Measurements from ENCODE around the gene DAZAP1. TPM values are rescaled to one million over a fixed set of nuclear protein-coding genes. Genes with fewer than 3 reads are reported as not detected.

The DAZAP1 gene
- total and polyA plus RNA-seq, 2 experiments from 2014 or later, result 35.8 to 46.8 TPM

DNA sequence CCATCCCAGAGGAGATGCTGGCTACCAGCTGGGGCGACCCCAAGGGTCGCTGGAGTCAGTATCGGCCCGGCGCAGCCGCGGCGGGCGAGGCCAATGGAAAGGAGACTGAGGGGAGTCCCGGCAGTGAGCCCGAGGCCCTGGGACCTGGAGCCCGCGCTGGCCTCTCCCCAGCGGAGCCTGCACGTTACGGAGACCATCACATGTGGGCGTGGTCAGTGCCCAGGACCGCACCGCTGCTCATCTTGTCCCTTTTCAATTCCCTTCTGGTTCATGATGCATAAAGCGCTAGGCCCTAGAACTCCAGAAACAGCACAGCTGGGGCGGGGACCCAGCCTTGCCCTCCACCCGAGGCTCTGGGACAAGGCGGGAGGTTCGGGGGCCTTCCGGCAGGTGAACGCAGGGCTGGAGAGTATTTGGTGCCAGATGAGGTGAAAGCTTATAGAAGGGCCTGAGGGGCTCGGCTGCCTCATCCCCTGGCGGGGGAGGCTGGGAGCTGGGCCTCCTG is 63.7 kb downstream of the DAZAP1 start:
- Histone ChIP-seq H3K9me3 (ENCODE audit: low read depth) (no peaks in the 10 kb centered on the region), H4K20me1 (ENCODE audit: insufficient read depth, poor library complexity, severe bottlenecking) (peaks cover 84% of the 10 kb centered on the region), H2AFZ (no peak overlapping the region), H3K4me3 (no peak overlapping the region), H3K4me2 (peak overlapping the region; percentile 94), H3K27me3 (peaks cover 70% of the 10 kb centered on the region), H3K4me1 (ENCODE audit: insufficient read depth) (peaks cover 38% of the 10 kb centered on the region), H3K27ac (no peak overlapping the region), H3K36me3 (replicated peaks; ENCODE audit: insufficient read depth, low read depth) (no peaks in the 10 kb centered on the region), H3K79me2 (no peaks in the 10 kb centered on the region), H3K9me2 (replicated peaks; ENCODE audit: insufficient read depth) (no peaks in the 10 kb centered on the region)
- peak; percentile 51 for DNase-seq (ENCODE audit: low spot score)
- WGBS (ENCODE audit: low lambda C conversion rate, missing lambda C conversion rate), result 10% methylated on average over 26 of the region's 28 CpGs
- peak; percentile 16 for TF ChIP-seq EZH2phosphoT487 (IDR thresholded peaks at IDR 0.05; ENCODE audit: low read depth, severe bottlenecking, unreplicated experiment)
- TF ChIP-seq, protein P1, sequence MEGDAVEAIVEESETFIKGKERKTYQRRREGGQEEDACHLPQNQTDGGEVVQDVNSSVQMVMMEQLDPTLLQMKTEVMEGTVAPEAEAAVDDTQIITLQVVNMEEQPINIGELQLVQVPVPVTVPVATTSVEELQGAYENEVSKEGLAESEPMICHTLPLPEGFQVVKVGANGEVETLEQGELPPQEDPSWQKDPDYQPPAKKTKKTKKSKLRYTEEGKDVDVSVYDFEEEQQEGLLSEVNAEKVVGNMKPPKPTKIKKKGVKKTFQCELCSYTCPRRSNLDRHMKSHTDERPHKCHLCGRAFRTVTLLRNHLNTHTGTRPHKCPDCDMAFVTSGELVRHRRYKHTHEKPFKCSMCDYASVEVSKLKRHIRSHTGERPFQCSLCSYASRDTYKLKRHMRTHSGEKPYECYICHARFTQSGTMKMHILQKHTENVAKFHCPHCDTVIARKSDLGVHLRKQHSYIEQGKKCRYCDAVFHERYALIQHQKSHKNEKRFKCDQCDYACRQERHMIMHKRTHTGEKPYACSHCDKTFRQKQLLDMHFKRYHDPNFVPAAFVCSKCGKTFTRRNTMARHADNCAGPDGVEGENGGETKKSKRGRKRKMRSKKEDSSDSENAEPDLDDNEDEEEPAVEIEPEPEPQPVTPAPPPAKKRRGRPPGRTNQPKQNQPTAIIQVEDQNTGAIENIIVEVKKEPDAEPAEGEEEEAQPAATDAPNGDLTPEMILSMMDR (IDR thresholded peaks at IDR 0.05; ENCODE audit: poor library complexity), result no peak
- no peak for TF ChIP-seq EZH2 (IDR thresholded peaks at IDR 0.05; ENCODE audit: borderline replicate concordance)

DNA sequence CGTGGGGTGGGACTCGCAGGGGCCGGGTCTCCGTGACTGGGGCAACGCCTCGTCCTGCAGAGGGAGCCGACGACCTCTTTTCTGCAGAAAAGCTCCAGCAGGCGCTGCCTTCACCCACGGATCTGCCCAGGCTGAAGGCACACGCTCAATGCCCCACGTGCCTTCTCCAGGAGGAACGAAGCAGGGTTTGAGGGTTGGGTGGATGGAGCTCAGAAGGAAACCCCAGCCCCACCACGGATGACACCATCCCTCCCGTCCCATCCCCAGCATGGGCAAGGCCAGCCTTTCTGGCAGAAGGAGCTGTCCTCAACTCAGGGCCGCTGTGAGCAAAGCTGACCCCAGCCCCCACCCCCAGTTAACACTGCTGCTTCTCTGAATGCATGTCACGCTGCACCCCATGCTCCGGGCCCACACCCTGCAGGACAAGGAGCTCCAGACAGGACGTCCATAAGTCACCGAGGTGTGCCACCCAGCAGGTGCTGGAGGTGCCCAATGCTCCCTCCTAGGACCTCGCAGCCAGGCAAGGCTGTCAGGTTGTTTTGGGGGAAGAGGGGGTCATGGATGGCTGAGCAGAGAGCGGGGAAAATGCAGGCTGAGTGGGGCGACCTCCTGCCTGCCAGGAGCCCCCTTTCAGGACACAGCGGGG is 64.3 kb downstream of the DAZAP1 start:
- TF ChIP-seq EZH2phosphoT487 (IDR thresholded peaks at IDR 0.05; ENCODE audit: low read depth, severe bottlenecking, unreplicated experiment) (no peak), EZH2 (IDR thresholded peaks at IDR 0.05; ENCODE audit: borderline replicate concordance) (no peak)
- TF ChIP-seq, protein P1 (IDR thresholded peaks at IDR 0.05; ENCODE audit: poor library complexity), result peak; percentile 26
- Histone ChIP-seq H3K4me1 (ENCODE audit: insufficient read depth) (peaks cover 32% of the 10 kb centered on the region), H3K9me2 (replicated peaks; ENCODE audit: insufficient read depth) (no peaks in the 10 kb centered on the region), H3K79me2 (peaks cover 5% of the 10 kb centered on the region), H3K4me2 (peak overlapping the region; percentile 94), H3K36me3 (replicated peaks; ENCODE audit: insufficient read depth, low read depth) (no peaks in the 10 kb centered on the region), H2AFZ (no peak overlapping the region), H3K9me3 (ENCODE audit: low read depth) (no peaks in the 10 kb centered on the region), H4K20me1 (ENCODE audit: insufficient read depth, poor library complexity, severe bottlenecking) (peaks cover 78% of the 10 kb centered on the region), H3K27me3 (peaks cover 64% of the 10 kb centered on the region), H3K4me3 (no peak overlapping the region), H3K27ac (no peak overlapping the region)
- WGBS (ENCODE audit: low lambda C conversion rate, missing lambda C conversion rate), result 42% methylated on average over 19 of the region's 24 CpGs
- DNase-seq (ENCODE audit: low spot score), result no peak

GRCh38 chr19:1472231-1473084 is 65.1 kb downstream of the DAZAP1 start:
- DNase-seq (ENCODE audit: low spot score), result no peak
- no peaks in the 10 kb centered on the region for H3K9me2 ChIP-seq (replicated peaks; ENCODE audit: insufficient read depth)
- H3K27me3 ChIP-seq, result peaks cover 56% of the 10 kb centered on the region
- H3K27ac ChIP-seq, result no peak overlapping the region
- peaks cover 13% of the 10 kb centered on the region for H3K79me2 ChIP-seq
- H3K4me1 ChIP-seq (ENCODE audit: insufficient read depth), result peaks cover 30% of the 10 kb centered on the region
- peaks cover 77% of the 10 kb centered on the region for H4K20me1 ChIP-seq (ENCODE audit: insufficient read depth, poor library complexity, severe bottlenecking)
- no peak overlapping the region for H3K4me3 ChIP-seq
- 71% methylated on average over 35 of the region's 44 CpGs for WGBS (ENCODE audit: low lambda C conversion rate, missing lambda C conversion rate)
- H3K4me2 ChIP-seq, result no peak overlapping the region
- TF ChIP-seq, protein P1 (IDR thresholded peaks at IDR 0.05; ENCODE audit: poor library complexity), result no peak
- TF ChIP-seq EZH2phosphoT487 (IDR thresholded peaks at IDR 0.05; ENCODE audit: low read depth, severe bottlenecking, unreplicated experiment), result no peak
- no peak overlapping the region for H2AFZ ChIP-seq
- H3K9me3 ChIP-seq (ENCODE audit: low read depth), result no peaks in the 10 kb centered on the region
- H3K36me3 ChIP-seq (replicated peaks; ENCODE audit: insufficient read depth, low read depth), result no peaks in the 10 kb centered on the region

Measured in hepatocyte (in vitro differentiated cells).